ENCODE data around the gene ADAM15. TPM values are rescaled to one million over a fixed set of nuclear protein-coding genes. Genes with fewer than 3 reads are reported as not detected.

ADAM15 gene
- total RNA-seq, 5 donors from 2014 or later (not counting 1 experiment from before 2014, with no cell fraction given): 17.3 to 53.0 (median 37.2) TPM

- 13% methylated on average over 5 of the region's 8 CpGs for WGBS (ENCODE audit: insufficient coverage)
- Mint-ChIP-seq H3K27ac (no peak overlapping the region), H3K4me3 (no peak overlapping the region), H3K9me3 (no peaks in the 10 kb centered on the region), H3K27me3 (peaks cover 0 to 7% of the 10 kb centered on the region in 2 donors), H3K36me3 (no peaks in the 10 kb centered on the region), H3K4me1 (peaks cover 0 to 7% (median 0%) of the 10 kb centered on the region in 3 donors)
- no peak overlapping the region for H3K4me3 ChIP-seq (ENCODE audit: control insufficient read depth in 1 of 2, extremely low read depth in 1 of 2, low read length in 1 of 2)
- CTCF ChIA-PET: no interaction called here
- no peak for ATAC-seq (replicated peaks in 1 of 4)
- no peaks in the 10 kb centered on the region for H3K9me3 ChIP-seq
- H3K36me3 ChIP-seq (ENCODE audit: control insufficient read depth in 2 of 2, extremely low read depth in 1 of 2, insufficient read depth in 1 of 2, low read length in 1 of 2): no peaks in the 10 kb centered on the region
- POLR2A ChIA-PET: no interaction called here
- no peak for DNase-seq
- H3K27me3 ChIP-seq (replicated peaks in 1 of 2; ENCODE audit: control insufficient read depth in 2 of 2, extremely low read depth in 1 of 2, insufficient read depth in 2 of 2, low read length in 1 of 2): peaks cover 0 to 19% of the 10 kb centered on the region in 2 experiments
- no peaks in the 10 kb centered on the region for H3K4me1 ChIP-seq (ENCODE audit: control insufficient read depth in 1 of 2, extremely low read depth in 1 of 2, insufficient read depth in 2 of 2, low read length in 2 of 2)
- no peak overlapping the region for H3K27ac ChIP-seq (ENCODE audit: low read length)
These were observed 59.7 kb downstream of the ADAM15 start for GRCh38 chr1:155110826-155111225.

Other genes with a start within 250 kb of the ADAM15 start
- gene KCNN3, start 181.0 kb upstream of the ADAM15 start, total RNA-seq: under 1 TPM; 0.03 to 0.23 (median 0.18) TPM
- gene PMVK, start 114.6 kb upstream of the ADAM15 start, total RNA-seq: 10 to 100 TPM; 12.6 to 24.9 (median 22.4) TPM
- 100 to 1,000 TPM; 299 to 450 (median 328) TPM for gene PBXIP1, start 95.2 kb upstream of the ADAM15 start, total RNA-seq
- 10 to 100 TPM; 36.0 to 70.8 (median 68.5) TPM for gene PYGO2, start 89.5 kb upstream of the ADAM15 start, total RNA-seq
- 10 to 100 TPM; 61.3 to 88.2 (median 76.8) TPM for gene SHC1, start 80.6 kb upstream of the ADAM15 start, total RNA-seq
- 10 to 100 TPM in 4 of 5 donors, 1 to 10 TPM in 1; 7.9 to 11.8 (median 10.3) TPM for gene CKS1B, start 76.6 kb upstream of the ADAM15 start, total RNA-seq
- gene FLAD1, start 68.0 kb upstream of the ADAM15 start, total RNA-seq: 10 to 100 TPM; 32.8 to 64.3 (median 53.4) TPM
- gene LENEP, start 57.7 kb upstream of the ADAM15 start, total RNA-seq: 1 to 10 TPM in 3 of 5 donors, not detected in 2; 1.3 to 3.0 (median 1.6) TPM
- gene ZBTB7B, start 48.5 kb upstream of the ADAM15 start, total RNA-seq: 10 to 100 TPM; 39.6 to 68.4 (median 51.7) TPM
- 1 to 10 TPM; 1.1 to 2.6 (median 1.6) TPM for gene DCST2, start 17.5 kb upstream of the ADAM15 start, total RNA-seq
- under 1 TPM in 3 of 5 donors, not detected in 2; 0.30 to 0.58 (median 0.54) TPM for gene DCST1, start 17.5 kb upstream of the ADAM15 start, total RNA-seq
- gene EFNA4, start 12.4 kb downstream of the ADAM15 start, total RNA-seq: 1 to 10 TPM; 3.1 to 7.8 (median 6.6) TPM
- 1 to 10 TPM in 3 of 5 donors, under 1 TPM in 1, not detected in 1; 0.68 to 2.6 (median 2.3) TPM for gene EFNA3, start 27.5 kb downstream of the ADAM15 start, total RNA-seq
- gene EFNA1, start 76.6 kb downstream of the ADAM15 start, total RNA-seq: 1 to 10 TPM; 1.6 to 8.4 (median 5.1) TPM
- gene SLC50A1, start 84.5 kb downstream of the ADAM15 start, total RNA-seq: 10 to 100 TPM; 20.7 to 34.9 (median 30.8) TPM
- 10 to 100 TPM; 26.9 to 70.7 (median 64.5) TPM for gene DPM3, start 89.2 kb downstream of the ADAM15 start, total RNA-seq
- gene KRTCAP2, start 122.0 kb downstream of the ADAM15 start, total RNA-seq: 100 to 1,000 TPM in 4 of 5 donors, 10 to 100 TPM in 1; 93.6 to 150 (median 138) TPM
- gene TRIM46, start 122.5 kb downstream of the ADAM15 start, total RNA-seq: 10 to 100 TPM in 2 of 5 donors, 1 to 10 TPM in 3; 5.1 to 12.2 (median 9.8) TPM
- 10 to 100 TPM; 24.1 to 43.9 (median 34.0) TPM for gene THBS3, start 156.6 kb downstream of the ADAM15 start, total RNA-seq
- 10 to 100 TPM; 20.4 to 28.4 (median 25.1) TPM for gene MTX1, start 157.4 kb downstream of the ADAM15 start, total RNA-seq
- gene ENTREP3, start 204.2 kb downstream of the ADAM15 start, total RNA-seq: 10 to 100 TPM; 10.2 to 17.3 (median 15.5) TPM
- gene SCAMP3, start 211.0 kb downstream of the ADAM15 start, total RNA-seq: 100 to 1,000 TPM in 2 of 5 donors, 10 to 100 TPM in 3; 54.7 to 101 (median 97.4) TPM
- 100 to 1,000 TPM in 3 of 5 donors, 10 to 100 TPM in 2; 76.4 to 123 (median 110) TPM for gene CLK2, start 222.2 kb downstream of the ADAM15 start, total RNA-seq
- 1 to 10 TPM; 1.7 to 4.1 (median 4.0) TPM for gene HCN3, start 226.1 kb downstream of the ADAM15 start, total RNA-seq

All from T-cell (primary cell).